Left forelimb (tissue), 1 donor: ENCODE results near the gene ARCN1.
A peak's percentile ranks its signal among the peaks of the same experiment; 100 is the strongest.
"Not testable (repeated sequence)": the region's sequence is repeated elsewhere in the genome, so short reads cannot be mapped to it uniquely, and the experiment has no call there.

Experiments used
- DNase-seq: peaks from one replicate; pipeline ENCODE4 v3.0.0-alpha.2; 2018; ENCODE audit warnings: low spot score

The ARCN1 gene

GRCh38 chr11:118606157-118606843 is 34.1 kb downstream of the ARCN1 start:
- no peak for DNase-seq

DNA sequence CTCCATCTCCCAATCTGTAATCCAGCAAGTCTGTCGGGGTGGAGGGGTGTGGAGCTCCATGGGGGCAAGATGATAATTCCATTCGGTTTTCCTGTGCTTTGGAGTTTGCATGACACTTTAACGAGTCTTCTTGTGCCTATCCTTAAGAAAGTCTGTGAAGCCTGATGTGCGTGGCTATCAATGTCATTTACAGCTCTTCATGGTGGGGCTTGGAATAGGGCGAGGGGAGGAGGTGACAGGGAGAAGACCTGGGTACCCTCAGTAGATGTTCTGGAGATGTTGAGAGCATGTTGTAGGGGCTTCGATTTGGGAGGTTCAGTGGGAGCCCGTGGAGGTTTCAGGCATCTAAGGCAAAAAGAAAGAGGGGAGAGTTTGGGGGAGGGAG is 34.6 kb downstream of the ARCN1 start:
- DNase-seq, result no peak

GRCh38 chr11:118607401-118608359 is 35.5 kb downstream of the ARCN1 start, which contains the start of gene PHLDB1:
Gene PHLDB1 (plus strand): TSS chr11:118607615. CDS start chr11:118613837, 6,222 bp downstream.
- peak; percentile 84 for DNase-seq

GRCh38 chr11:118608360-118609227 is 36.4 kb downstream of the ARCN1 start:
- peak; percentile 78 for DNase-seq

- peak; percentile 75 for DNase-seq
Observed at GRCh38 chr11:118609380-118610224, 37.4 kb downstream of the ARCN1 start.

DNA sequence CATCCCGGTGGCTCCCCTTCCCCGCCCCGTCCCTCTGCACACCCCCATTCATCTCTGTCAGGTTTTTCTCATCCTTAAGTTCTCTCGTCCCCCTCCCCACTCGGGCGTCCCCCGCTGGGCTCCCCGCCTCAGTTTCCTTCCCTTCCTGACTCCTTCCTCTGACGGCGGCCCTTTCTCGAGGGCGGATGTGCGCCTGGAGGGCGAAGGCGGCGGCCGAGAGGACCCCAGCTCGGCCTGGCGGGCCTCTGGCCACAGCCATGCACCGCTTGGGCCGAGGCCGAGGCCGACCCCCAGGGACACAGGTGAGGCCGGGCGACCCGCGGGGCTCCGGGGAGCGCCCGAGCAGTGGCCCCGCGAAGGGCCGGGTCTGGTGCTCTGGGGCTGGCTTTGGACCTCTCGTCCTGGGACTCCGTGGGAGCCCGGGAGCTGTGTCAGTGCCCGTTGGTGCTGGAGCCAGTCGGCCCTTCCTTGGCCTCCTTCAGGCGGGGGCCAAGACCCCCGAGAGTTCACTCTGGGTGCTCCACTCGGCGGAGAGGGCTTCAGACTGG is 38.1 kb downstream of the ARCN1 start:
- DNase-seq, result peak; percentile 71

- DNase-seq, result peak; percentile 85
Observed at GRCh38 chr11:118610773-118611432, 38.7 kb downstream of the ARCN1 start.

GRCh38 chr11:118611433-118611795 is 39.2 kb downstream of the ARCN1 start:
- not testable (repeated sequence) for DNase-seq

- DNase-seq, result peak; percentile 75
Observed at GRCh38 chr11:118612378-118612777, 40.2 kb downstream of the ARCN1 start.

GRCh38 chr11:118614511-118614910 is 42.3 kb downstream of the ARCN1 start:
- DNase-seq, result peak; percentile 61

- no peak for DNase-seq
Observed at GRCh38 chr11:118615282-118615975, 43.2 kb downstream of the ARCN1 start.

GRCh38 chr11:118615976-118616371 is 43.8 kb downstream of the ARCN1 start:
- DNase-seq, result no peak

- DNase-seq, result peak; percentile 66
Observed at GRCh38 chr11:118618115-118618990, 46.1 kb downstream of the ARCN1 start.

GRCh38 chr11:118618991-118619375 is 46.8 kb downstream of the ARCN1 start:
- peak; percentile 73 for DNase-seq

- no peak for DNase-seq
Observed at GRCh38 chr11:118619444-118620197, 47.4 kb downstream of the ARCN1 start.

GRCh38 chr11:118620529-118621070 is 48.4 kb downstream of the ARCN1 start:
- peak; percentile 63 for DNase-seq

DNA sequence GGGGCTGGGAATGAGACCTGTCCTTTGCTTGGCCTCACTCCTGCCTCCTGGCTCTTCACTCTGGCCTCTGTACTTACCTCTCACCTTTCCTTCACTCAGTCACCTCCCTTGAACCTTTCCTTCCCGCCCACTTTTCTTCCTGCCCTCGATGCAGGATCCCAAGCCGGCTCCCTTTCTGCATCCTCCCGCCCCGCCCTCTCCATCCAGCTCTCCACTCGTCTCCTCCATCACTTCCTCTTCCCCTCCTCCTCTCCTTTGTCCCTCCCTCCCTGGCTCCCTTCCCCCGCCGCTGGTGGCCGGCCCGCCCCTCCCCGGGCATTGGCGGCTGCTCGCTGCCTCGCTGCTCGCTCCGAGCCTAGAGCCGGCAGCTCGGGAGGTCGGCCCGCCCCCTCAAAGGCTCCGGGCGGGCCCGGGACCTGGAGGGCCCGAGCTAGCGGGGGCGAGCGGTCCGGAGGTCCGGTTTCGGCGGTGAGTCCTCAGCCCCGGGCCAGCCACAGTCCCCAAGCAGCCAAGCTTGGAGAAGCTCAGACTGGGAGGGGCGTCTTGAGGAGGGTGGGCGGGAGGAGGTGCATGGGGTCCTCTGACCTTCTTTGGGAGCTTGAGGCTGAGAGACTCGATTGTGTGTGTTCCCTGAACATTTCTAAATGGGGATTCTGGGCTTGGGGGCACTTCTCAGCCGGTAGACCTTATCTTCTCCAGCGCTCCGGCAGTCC is 49.0 kb downstream of the ARCN1 start:
- peak; percentile 92 for DNase-seq
